Fibroblast of villous mesenchyme (primary cell): ENCODE measurements around the gene GNAL. TPM values are rescaled to one million over a fixed set of nuclear protein-coding genes. Genes with fewer than 3 reads are reported as not detected.

ENCODE experiments used
- DNase-seq: peaks from one replicate; pipeline ENCODE4 v3.0.0-alpha.2; 2010; ENCODE audit warnings: low read depth
- H3K4me3 ChIP-seq: 2 replicates; pipeline ENCODE4 v1.5.1; 2011; ENCODE audit warnings: low read depth, mild to moderate bottlenecking, low read length
- total RNA-seq: library from RNA; depleted of rRNA; stranded (reverse); fragments of >200 nt; gene quantifications from 2 replicates; pipeline ENCODE4 v1.2.3, GENCODE V29; 2012
- TF ChIP-seq, protein P1 (sequence below): IDR thresholded peaks from 2 replicates; pipeline ENCODE4 v1.5.1; 2012; ENCODE audit warnings: low read depth, mild to moderate bottlenecking, low read length; ENCODE audit not compliant: insufficient read depth

Gene GNAL
- total RNA-seq, 1 donor, result under 0.01 TPM

DNA sequence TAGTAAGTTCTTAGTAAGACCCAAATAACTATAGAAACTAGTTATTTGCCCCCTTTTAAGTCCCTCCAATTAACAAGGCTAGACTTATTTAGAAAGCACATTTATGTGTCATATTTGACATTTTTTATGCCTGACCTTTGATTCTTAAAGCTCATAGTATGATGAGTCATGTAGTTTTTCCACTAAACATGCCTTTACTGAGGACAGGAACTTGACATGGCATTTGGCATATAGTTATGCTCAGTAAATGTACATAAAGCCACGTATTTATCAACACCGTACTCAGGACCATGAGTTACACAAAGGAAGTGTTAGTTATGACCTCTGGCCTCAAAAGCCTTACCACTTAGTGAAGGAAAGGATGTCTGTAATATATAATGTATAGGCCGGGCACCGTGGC is 78.9 kb downstream of the GNAL start:
- DNase-seq, result peak; percentile 28

DNA sequence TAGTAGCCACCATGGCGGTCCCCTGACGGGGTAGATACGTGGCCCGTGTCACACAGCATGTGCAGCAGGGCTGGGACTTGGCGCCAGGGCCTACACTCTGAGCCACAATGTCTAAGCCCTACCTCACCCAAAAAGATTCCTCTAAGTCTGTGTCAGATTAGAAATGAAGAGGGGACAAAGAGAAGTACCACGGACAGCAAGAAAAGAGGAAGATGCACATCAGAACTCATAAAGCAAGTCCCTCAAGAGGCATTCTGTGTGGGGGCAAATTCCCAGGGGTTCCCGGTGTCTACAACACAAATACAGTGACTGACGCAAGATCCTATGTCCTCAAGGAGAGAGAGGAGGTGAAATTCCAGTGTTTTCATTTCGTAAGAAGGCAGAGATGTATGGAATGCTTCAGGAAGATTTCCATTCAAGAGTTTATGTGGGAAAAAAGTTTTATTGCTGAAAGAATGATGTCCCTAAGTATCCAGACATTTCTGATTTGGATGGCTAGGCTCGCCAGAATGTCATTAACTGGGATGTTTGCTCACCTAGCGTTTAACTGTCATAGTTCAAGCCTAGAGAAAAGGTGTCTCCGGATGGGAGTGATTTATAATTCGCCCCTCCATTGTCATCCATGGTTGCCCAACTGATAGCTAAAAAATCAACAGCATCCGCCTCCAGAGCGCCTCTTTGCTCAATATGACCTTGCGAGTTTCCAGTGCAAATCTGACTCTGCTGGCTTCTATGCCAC is 86.5 kb downstream of the GNAL start:
- DNase-seq, result no peak
- no peak overlapping the region for H3K4me3 ChIP-seq
- TF ChIP-seq, protein P1, sequence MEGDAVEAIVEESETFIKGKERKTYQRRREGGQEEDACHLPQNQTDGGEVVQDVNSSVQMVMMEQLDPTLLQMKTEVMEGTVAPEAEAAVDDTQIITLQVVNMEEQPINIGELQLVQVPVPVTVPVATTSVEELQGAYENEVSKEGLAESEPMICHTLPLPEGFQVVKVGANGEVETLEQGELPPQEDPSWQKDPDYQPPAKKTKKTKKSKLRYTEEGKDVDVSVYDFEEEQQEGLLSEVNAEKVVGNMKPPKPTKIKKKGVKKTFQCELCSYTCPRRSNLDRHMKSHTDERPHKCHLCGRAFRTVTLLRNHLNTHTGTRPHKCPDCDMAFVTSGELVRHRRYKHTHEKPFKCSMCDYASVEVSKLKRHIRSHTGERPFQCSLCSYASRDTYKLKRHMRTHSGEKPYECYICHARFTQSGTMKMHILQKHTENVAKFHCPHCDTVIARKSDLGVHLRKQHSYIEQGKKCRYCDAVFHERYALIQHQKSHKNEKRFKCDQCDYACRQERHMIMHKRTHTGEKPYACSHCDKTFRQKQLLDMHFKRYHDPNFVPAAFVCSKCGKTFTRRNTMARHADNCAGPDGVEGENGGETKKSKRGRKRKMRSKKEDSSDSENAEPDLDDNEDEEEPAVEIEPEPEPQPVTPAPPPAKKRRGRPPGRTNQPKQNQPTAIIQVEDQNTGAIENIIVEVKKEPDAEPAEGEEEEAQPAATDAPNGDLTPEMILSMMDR, result no peak

More for the DNA sequence above, 78.9 kb downstream of the GNAL start:
- no peak overlapping the region for H3K4me3 ChIP-seq
- TF ChIP-seq, protein P1, result no peak

DNA sequence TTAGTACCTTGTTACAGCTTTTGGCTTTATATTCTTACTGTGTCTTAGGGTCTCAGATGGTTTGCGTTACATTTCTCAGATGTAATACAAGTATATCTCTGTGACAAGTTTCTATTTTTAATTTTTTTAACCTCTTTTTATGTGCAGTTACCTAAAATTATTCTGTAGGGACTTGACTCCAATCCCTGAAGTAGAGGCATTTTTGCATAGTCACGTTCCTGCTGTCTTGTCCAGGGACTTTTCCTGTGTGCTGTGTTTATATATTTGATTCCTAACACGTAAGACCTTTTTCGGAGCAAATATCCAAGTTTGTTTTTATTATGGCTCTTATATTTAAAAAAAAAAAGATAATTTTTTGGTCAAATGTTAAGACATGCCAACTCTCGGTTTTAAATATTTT is 91.0 kb downstream of the GNAL start:
- no peak for DNase-seq
- TF ChIP-seq, protein P1, result no peak
- no peak overlapping the region for H3K4me3 ChIP-seq

DNA sequence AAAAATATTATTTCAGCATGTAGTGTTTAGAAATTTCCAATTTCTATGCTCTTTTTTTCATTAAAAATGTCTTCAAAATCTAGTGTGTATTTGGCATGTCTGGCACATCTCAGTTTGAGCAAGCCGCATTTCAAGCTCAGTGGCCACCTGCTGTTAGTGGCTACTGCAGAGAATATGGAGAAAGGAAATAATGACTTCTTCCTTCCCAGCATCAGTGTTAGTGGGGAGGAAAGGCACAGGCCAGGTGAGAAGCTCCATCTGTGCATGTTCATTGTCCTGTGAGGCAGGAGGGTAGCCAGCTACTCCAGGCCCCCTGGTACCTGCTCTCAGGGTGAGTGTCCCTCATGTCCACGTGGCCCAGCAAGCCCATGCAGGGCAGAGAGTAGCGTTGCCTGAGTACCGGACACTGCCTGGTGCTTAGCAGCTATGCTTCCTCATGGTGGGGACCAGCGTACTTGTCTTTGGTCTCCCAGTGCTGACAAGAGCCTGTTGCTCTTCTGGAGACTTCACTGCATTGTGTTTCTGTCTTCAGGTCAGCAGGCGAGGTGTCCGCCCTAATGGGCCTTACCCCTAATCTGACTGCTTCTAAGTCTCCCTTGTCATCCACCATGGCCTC is 94.8 kb downstream of the GNAL start:
- no peak for DNase-seq
- no peak overlapping the region for H3K4me3 ChIP-seq
- TF ChIP-seq, protein P1, result no peak

DNA sequence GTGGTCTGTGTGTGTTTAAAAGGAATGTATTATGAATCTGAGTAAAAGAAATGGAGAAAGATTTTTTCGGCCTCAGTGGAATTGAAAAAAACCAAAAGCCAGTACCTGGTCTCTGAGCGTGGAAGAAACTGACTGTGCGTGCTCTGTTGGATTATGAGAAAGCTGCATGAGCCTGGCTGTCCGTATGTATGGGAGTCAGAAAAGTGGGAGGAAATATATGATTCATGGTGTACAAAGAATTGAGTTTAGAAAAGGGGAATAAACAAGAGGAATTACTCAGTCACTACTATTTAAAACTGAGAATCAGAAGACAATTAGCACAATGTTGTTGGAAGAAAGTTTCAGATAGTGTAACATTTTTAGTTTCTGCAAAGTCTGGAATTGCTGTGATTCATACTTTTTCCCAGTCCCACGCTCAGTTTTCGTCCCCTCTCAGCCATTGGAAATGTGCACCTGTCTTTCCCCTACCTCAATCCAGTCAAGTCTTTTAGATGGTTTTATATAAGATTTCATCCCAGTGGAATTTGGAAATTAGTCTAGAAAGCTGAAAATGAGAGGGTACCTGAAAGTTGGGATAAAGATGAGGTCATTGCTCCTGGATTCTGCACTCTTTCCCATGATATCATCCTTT is 95.7 kb downstream of the GNAL start:
- DNase-seq, result no peak
- TF ChIP-seq, protein P1, result no peak
- H3K4me3 ChIP-seq, result no peak overlapping the region

DNA sequence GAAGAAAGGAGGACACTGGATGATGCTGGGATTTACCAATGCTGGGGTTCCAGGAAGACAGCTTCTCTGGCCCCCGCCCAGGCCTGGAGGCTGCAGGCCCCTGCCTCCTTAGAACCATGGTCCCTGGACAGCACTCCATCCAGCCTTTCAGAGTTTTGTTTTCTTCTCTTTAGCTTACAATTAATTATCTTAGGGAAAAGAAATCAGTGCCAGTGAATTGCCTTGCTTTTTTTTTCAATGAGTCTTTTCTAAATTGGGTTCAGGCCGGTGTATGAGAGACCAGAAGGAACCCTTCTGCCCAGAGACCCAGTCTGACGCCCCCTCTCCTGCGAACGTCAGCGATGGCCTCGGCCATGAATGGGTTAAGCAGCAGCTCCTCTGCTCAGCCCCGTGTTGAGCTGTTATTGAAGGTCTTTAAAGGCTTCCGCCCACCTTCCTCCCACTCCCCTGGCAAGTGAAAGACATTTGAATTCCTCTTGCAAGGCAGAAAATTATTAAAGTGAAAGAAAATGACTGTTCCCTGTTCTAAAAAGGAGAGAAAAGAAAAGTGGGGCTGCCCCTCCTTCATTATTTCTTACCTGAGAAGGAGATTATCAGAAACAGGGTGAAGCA is 96.5 kb downstream of the GNAL start:
- no peak for DNase-seq
- TF ChIP-seq, protein P1, result no peak
- H3K4me3 ChIP-seq, result no peak overlapping the region
